ENCODE measurements around the gene TMEM154.

Gene TMEM154

DNA sequence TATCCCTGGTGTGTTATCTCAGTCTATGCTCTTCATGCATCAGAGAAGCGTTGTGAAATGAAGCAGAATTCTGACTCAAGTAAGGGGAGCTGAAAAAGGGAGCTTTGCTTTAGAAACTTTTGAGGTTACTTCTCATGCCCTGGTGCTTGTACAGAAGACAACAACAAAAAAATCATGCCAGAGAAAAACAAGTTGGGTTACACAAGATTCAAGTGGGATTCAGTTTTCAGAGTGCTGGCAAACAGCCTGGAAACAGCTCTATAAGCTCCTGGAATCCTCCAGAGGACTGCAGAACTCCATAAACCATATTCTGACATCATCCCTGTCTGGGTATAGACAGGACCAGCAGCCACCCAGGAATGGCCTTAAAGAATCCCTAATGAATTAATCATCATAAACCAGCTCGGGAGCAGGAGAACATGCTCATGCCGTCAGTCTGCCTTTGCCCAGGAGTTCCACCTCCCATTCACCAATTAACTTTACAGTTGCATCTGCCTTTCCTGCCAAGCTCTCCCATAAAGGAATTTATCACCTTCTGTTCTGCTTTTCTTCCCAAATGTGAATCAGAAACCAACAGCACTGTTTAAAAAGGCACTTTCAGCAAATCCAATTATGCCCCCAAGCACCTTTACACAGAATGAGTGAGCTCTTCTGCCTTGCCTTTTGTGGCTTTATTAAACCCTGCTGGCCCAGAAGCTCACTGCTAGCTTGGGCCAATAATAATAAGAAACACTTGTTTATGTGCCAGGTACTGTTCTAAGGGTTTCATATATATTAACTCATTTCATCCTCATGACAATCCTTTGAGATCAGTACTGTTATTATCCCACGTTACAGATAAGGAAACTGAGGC lies 89.4 kb downstream of the TMEM154 start (continued):
- TF ChIP-seq, protein P1, sequence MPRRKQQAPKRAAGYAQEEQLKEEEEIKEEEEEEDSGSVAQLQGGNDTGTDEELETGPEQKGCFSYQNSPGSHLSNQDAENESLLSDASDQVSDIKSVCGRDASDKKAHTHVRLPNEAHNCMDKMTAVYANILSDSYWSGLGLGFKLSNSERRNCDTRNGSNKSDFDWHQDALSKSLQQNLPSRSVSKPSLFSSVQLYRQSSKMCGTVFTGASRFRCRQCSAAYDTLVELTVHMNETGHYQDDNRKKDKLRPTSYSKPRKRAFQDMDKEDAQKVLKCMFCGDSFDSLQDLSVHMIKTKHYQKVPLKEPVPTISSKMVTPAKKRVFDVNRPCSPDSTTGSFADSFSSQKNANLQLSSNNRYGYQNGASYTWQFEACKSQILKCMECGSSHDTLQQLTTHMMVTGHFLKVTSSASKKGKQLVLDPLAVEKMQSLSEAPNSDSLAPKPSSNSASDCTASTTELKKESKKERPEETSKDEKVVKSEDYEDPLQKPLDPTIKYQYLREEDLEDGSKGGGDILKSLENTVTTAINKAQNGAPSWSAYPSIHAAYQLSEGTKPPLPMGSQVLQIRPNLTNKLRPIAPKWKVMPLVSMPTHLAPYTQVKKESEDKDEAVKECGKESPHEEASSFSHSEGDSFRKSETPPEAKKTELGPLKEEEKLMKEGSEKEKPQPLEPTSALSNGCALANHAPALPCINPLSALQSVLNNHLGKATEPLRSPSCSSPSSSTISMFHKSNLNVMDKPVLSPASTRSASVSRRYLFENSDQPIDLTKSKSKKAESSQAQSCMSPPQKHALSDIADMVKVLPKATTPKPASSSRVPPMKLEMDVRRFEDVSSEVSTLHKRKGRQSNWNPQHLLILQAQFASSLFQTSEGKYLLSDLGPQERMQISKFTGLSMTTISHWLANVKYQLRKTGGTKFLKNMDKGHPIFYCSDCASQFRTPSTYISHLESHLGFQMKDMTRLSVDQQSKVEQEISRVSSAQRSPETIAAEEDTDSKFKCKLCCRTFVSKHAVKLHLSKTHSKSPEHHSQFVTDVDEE (CRISPR knock-in tag; IDR thresholded peaks at IDR 0.05), result no peak; the same call in 1 of the 2 replicates
- TF ChIP-seq OSR1 (CRISPR knock-in tag; IDR thresholded peaks at IDR 0.05) (no peak), CSDC2 (CRISPR knock-in tag; IDR thresholded peaks at IDR 0.05) (no peak), RARB (CRISPR knock-in tag; IDR thresholded peaks at IDR 0.05) (no peak), GLIS3 (CRISPR knock-in tag; IDR thresholded peaks at IDR 0.05) (no peak), TOX (CRISPR knock-in tag; IDR thresholded peaks at IDR 0.05; ENCODE audit: borderline replicate concordance) (no peak; the same call in 1 of the 2 replicates), CREB5 (CRISPR knock-in tag; IDR thresholded peaks at IDR 0.05; ENCODE audit: low read depth) (no peak), ZFP30 (CRISPR knock-in tag; IDR thresholded peaks at IDR 0.05) (no peak), ARNTL (CRISPR knock-in tag; IDR thresholded peaks at IDR 0.05; ENCODE audit: borderline replicate concordance, low read depth) (no peak), SNAI2 (CRISPR knock-in tag; IDR thresholded peaks at IDR 0.05) (peak; percentile 28; the same call in 1 of the 2 replicates), ISL1 (CRISPR knock-in tag; IDR thresholded peaks at IDR 0.05) (peak; percentile 76), ZNF8 (CRISPR knock-in tag; IDR thresholded peaks at IDR 0.05) (no peak), ESRRG (CRISPR knock-in tag; IDR thresholded peaks at IDR 0.05) (no peak)

- TF ChIP-seq ZNF70 (CRISPR knock-in tag; IDR thresholded peaks at IDR 0.05), result no peak
- TF ChIP-seq PPARA (CRISPR knock-in tag; IDR thresholded peaks at IDR 0.05; ENCODE audit: borderline replicate concordance), result no peak
- TF ChIP-seq ZFP30 (CRISPR knock-in tag; IDR thresholded peaks at IDR 0.05), result no peak
- no peak for TF ChIP-seq SNAI2 (CRISPR knock-in tag; IDR thresholded peaks at IDR 0.05)
- no peak for TF ChIP-seq CREB5 (CRISPR knock-in tag; IDR thresholded peaks at IDR 0.05; ENCODE audit: low read depth)
- no peak for TF ChIP-seq ZC3H10 (CRISPR knock-in tag; IDR thresholded peaks at IDR 0.05)
- no peak for TF ChIP-seq PATZ1 (CRISPR knock-in tag; IDR thresholded peaks at IDR 0.05; ENCODE audit: borderline replicate concordance)
- no peak for TF ChIP-seq GLIS3 (CRISPR knock-in tag; IDR thresholded peaks at IDR 0.05)
- no peak for TF ChIP-seq OSR1 (CRISPR knock-in tag; IDR thresholded peaks at IDR 0.05)
- ATAC-seq, result no peak
Measured at GRCh38 chr4:152588869-152589268, 90.9 kb downstream of the TMEM154 start.

DNA sequence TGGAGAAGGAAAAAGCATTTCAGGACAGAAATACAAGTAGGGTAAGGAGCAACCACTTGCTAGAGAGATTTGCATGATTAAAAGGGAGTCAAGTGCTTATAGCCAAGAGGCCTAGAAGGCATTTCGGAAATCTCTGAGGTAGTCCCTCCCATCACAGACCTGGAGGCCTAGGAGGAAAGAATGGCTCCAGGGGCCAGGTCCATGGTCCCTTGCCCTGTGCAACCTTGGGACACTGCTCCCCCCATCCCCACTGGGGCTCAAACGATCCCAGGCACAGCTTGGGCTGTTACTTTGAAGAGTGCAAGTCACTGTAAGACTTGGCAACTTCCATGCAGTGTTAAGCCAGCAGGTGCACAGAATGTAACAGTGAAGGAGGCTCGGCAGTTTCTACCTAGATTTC lies 92.7 kb downstream of the TMEM154 start:
- no peak for ATAC-seq
- TF ChIP-seq PPARA (CRISPR knock-in tag; IDR thresholded peaks at IDR 0.05; ENCODE audit: borderline replicate concordance), result no peak
- no peak for TF ChIP-seq CSDC2 (CRISPR knock-in tag; IDR thresholded peaks at IDR 0.05)
- TF ChIP-seq POU6F1 (CRISPR knock-in tag; IDR thresholded peaks at IDR 0.05; ENCODE audit: borderline replicate concordance, low read depth), result no peak
- TF ChIP-seq, protein P1 (CRISPR knock-in tag; IDR thresholded peaks at IDR 0.05), result no peak
- no peak for TF ChIP-seq RARB (CRISPR knock-in tag; IDR thresholded peaks at IDR 0.05)
- no peak for TF ChIP-seq ZC3H10 (CRISPR knock-in tag; IDR thresholded peaks at IDR 0.05)
- TF ChIP-seq ZNF565 (CRISPR knock-in tag; conservative IDR thresholded peaks at IDR 0.05; ENCODE audit: low read depth), result no peak
- TF ChIP-seq PATZ1 (CRISPR knock-in tag; IDR thresholded peaks at IDR 0.05; ENCODE audit: borderline replicate concordance), result no peak
- TF ChIP-seq GLIS3 (CRISPR knock-in tag; IDR thresholded peaks at IDR 0.05), result no peak
- TF ChIP-seq ESRRG (CRISPR knock-in tag; IDR thresholded peaks at IDR 0.05), result no peak
- TF ChIP-seq, protein P2, sequence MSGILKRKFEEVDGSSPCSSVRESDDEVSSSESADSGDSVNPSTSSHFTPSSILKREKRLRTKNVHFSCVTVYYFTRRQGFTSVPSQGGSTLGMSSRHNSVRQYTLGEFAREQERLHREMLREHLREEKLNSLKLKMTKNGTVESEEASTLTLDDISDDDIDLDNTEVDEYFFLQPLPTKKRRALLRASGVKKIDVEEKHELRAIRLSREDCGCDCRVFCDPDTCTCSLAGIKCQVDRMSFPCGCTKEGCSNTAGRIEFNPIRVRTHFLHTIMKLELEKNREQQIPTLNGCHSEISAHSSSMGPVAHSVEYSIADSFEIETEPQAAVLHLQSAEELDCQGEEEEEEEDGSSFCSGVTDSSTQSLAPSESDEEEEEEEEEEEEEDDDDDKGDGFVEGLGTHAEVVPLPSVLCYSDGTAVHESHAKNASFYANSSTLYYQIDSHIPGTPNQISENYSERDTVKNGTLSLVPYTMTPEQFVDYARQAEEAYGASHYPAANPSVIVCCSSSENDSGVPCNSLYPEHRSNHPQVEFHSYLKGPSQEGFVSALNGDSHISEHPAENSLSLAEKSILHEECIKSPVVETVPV (CRISPR knock-in tag; IDR thresholded peaks at IDR 0.05), result no peak
